Motor neuron (in vitro differentiated cells): ENCODE data around the gene ABTB2. TPM values are rescaled to one million over a fixed set of nuclear protein-coding genes. Genes with fewer than 3 reads are reported as not detected.
A peak's percentile ranks its signal among the peaks of the same experiment; 100 is the strongest.

Experiments
- ATAC-seq, 8 experiments: fragments of 200-7000 bp; cut with Tn5 transposase; replicated peaks in 6 of 8; 2 replicates each; pipeline ENCODE4 v1.8.0; 2021; ENCODE audit warnings: mild to moderate bottlenecking in 8 of 8, moderate library complexity in 8 of 8
- H3K27ac ChIP-seq, 2 donors: fragments of 250-450 bp; sonication (Bioruptor Pico); 2 replicates each; pipeline ENCODE4 v1.9.0; 2021; ENCODE audit warnings: antibody characterized with exemption in 2 of 2, mild to moderate bottlenecking in 2 of 2, moderate library complexity in 1 of 2
- H3K4me1 ChIP-seq, 2 donors: fragments of 250-450 bp; sonication (Bioruptor Pico); replicated peaks in 1 of 2; 2 replicates each; pipeline ENCODE4 v1.6.1; 2021; ENCODE audit warnings: antibody characterized with exemption in 2 of 2, mild to moderate bottlenecking in 2 of 2, moderate library complexity in 1 of 2
- H3K4me3 ChIP-seq, 5 donors: fragments of 250-450 bp; sonication (Bioruptor Pico); 2 replicates each; pipeline ENCODE4 v1.9.0; 2021; ENCODE audit warnings: antibody characterized with exemption in 5 of 5, mild to moderate bottlenecking in 5 of 5, moderate library complexity in 4 of 5
- WGBS, 10 experiments: fragments of 450-650 bp; shearing (Covaris generic); methylation state at CpG; one replicate each; pipeline ENCODE4 v1.0.0; 2022; 5-methylcytosine and 5-hydroxymethylcytosine counted together
- in situ Hi-C, 9 experiments: fragments of 400-800 bp; cut with MboI; loops; one replicate each; pipeline ENCODE4 v1.15.0; 2021; ENCODE audit warnings: low sequenced_read_pairs in 9 of 9, low pct_unique_long_range_greater_than_20kb in 2 of 9; ENCODE audit not compliant: unreplicated experiment in 9 of 9
- total RNA-seq, 8 experiments: library from RNA; unstranded; fragments of 300-600 nt; gene quantifications; 2 replicates each; pipeline versions ENCODE4 v1.2.3 to v1.2.4, GENCODE V29; 2022

ABTB2 gene
- total RNA-seq, 8 experiments from 2014 or later, result 3.0 to 5.0 (median 3.7) TPM

- Histone ChIP-seq H3K4me3 (no peak overlapping the region), H3K4me1 (peaks cover 0 to 8% of the 10 kb centered on the region in 2 donors), H3K27ac (no peak overlapping the region)
- WGBS, 10 experiments, result 37 to 100% (median 81%) methylated on average over 1 to 5 of the region's 18 CpGs; no CpG with 5 or more reads in 2 of the 10 experiments
- in situ Hi-C loops, result loop anchor here in 5 of 9 experiments (25.0 kb wide), 2 partner anchors 200 to 325 kb away; partner anchors contain the start of gene ABTB2 (in 2 of the 5)
- ATAC-seq, result peak in 7 of 8 experiments; percentile 10 to 95 (median 76)
These were observed 195.9 kb downstream of the ABTB2 start for GRCh38 chr11:34161812-34162492.

GRCh38 chr11:34161361-34161760, 196.4 kb downstream of the ABTB2 start:
- H3K4me1 ChIP-seq, result peaks cover 0 to 8% of the 10 kb centered on the region in 2 donors
- H3K4me3 ChIP-seq, result no peak overlapping the region
- H3K27ac ChIP-seq, result no peak overlapping the region
- 100% methylated on average over 2 to 6 of the region's 6 CpGs; no CpG with 5 or more reads in 8 of the 10 experiments for WGBS, 10 experiments
- ATAC-seq, result no peak
- in situ Hi-C loops, result loop anchor here in 5 of 9 experiments (25.0 kb wide), 2 partner anchors 201 to 326 kb away; partner anchors contain the start of gene ABTB2 (in 2 of the 5)

- in situ Hi-C loops, result loop anchor here in 5 of 9 experiments (25.0 kb wide), 2 partner anchors 202 to 327 kb away; partner anchors contain the start of gene ABTB2 (in 2 of the 5)
- 100% methylated on average over 2 of the region's 18 CpGs; no CpG with 5 or more reads in 9 of the 10 experiments for WGBS, 10 experiments
These were observed 197.0 kb downstream of the ABTB2 start for GRCh38 chr11:34160791-34161190.

GRCh38 chr11:34160049-34160721, 197.6 kb downstream of the ABTB2 start:
- Histone ChIP-seq H3K4me3 (no peak overlapping the region), H3K27ac (no peak overlapping the region), H3K4me1 (peaks cover 0 to 8% of the 10 kb centered on the region in 2 donors)
- 100% methylated on average over 1 of the region's 22 CpGs; no CpG with 5 or more reads in 9 of the 10 experiments for WGBS, 10 experiments
- ATAC-seq, result no peak
- in situ Hi-C loops, result loop anchor here in 5 of 9 experiments (25.0 kb wide), 2 partner anchors 202 to 327 kb away; partner anchors contain the start of gene ABTB2 (in 2 of the 5)

More at GRCh38 chr11:34160791-34161190, 197.0 kb downstream of the ABTB2 start:
- no peak overlapping the region for H3K27ac ChIP-seq
- peaks cover 0 to 8% of the 10 kb centered on the region in 2 donors for H3K4me1 ChIP-seq
- no peak overlapping the region for H3K4me3 ChIP-seq
- no peak for ATAC-seq

GRCh38 chr11:34158661-34159060, 199.1 kb downstream of the ABTB2 start:
- peaks cover 0 to 8% of the 10 kb centered on the region in 2 donors for H3K4me1 ChIP-seq
- ATAC-seq, result no peak
- 80 to 100% (median 100%) methylated on average over 1 to 4 of the region's 6 CpGs; no CpG with 5 or more reads in 7 of the 10 experiments for WGBS, 10 experiments
- no peak overlapping the region for H3K4me3 ChIP-seq
- in situ Hi-C loops, result loop anchor here in 5 of 9 experiments (25.0 kb wide), 2 partner anchors 204 to 329 kb away; partner anchors contain the start of gene ABTB2 (in 2 of the 5)
- H3K27ac ChIP-seq, result no peak overlapping the region

- WGBS, 10 experiments, result 73 to 100% (median 82%) methylated on average over 2 to 3 of the region's 9 CpGs; no CpG with 5 or more reads in 5 of the 10 experiments
- ATAC-seq, result no peak
These were observed 200.6 kb downstream of the ABTB2 start for GRCh38 chr11:34157163-34157562.

GRCh38 chr11:34155757-34156062, 202.1 kb downstream of the ABTB2 start:
- H3K4me1 ChIP-seq, result peaks cover 0 to 10% of the 10 kb centered on the region in 2 donors
- WGBS, 10 experiments, result 100% methylated on average over 1 of the region's 2 CpGs; no CpG with 5 or more reads in 9 of the 10 experiments
- in situ Hi-C loops, result loop anchor here in 5 of 9 experiments (25.0 kb wide), 2 partner anchors 207 to 332 kb away; partner anchors contain the start of gene ABTB2 (in 2 of the 5)
- ATAC-seq, result peak in 2 of 8 experiments; percentile 18 to 21
- H3K27ac ChIP-seq, result no peak overlapping the region
- no peak overlapping the region for H3K4me3 ChIP-seq

More at GRCh38 chr11:34157163-34157562, 200.6 kb downstream of the ABTB2 start:
- Histone ChIP-seq H3K4me1 (peaks cover 0 to 8% of the 10 kb centered on the region in 2 donors), H3K27ac (no peak overlapping the region), H3K4me3 (no peak overlapping the region)
- in situ Hi-C loops, result loop anchor here in 5 of 9 experiments (25.0 kb wide), 2 partner anchors 205 to 330 kb away; partner anchors contain the start of gene ABTB2 (in 2 of the 5)

- in situ Hi-C loops, result loop anchor here in 5 of 9 experiments (25.0 kb wide), 2 partner anchors 207 to 332 kb away; partner anchors contain the start of gene ABTB2 (in 2 of the 5)
- H3K27ac ChIP-seq, result no peak overlapping the region
- H3K4me1 ChIP-seq, result peaks cover 0 to 14% of the 10 kb centered on the region in 2 donors
- 66 to 89% (median 82%) methylated on average over 2 to 8 of the region's 15 CpGs; no CpG with 5 or more reads in 6 of the 10 experiments for WGBS, 10 experiments
- no peak overlapping the region for H3K4me3 ChIP-seq
- peak in 2 of 8 experiments; percentile 12 to 53 for ATAC-seq
These were observed 202.6 kb downstream of the ABTB2 start for GRCh38 chr11:34155057-34155756.

- peaks cover 7 to 18% of the 10 kb centered on the region in 2 donors for H3K4me1 ChIP-seq
- no peak for ATAC-seq
- no peak overlapping the region for H3K4me3 ChIP-seq
- 80 to 100% (median 96%) methylated on average over 2 to 9 of the region's 16 CpGs; no CpG with 5 or more reads in 5 of the 10 experiments for WGBS, 10 experiments
- in situ Hi-C loops, result loop anchor here in 5 of 9 experiments (25.0 kb wide), 2 partner anchors 208 to 333 kb away; partner anchors contain the start of gene ABTB2 (in 2 of the 5)
- no peak overlapping the region for H3K27ac ChIP-seq
These were observed 203.5 kb downstream of the ABTB2 start for GRCh38 chr11:34154059-34154875.

- 67 to 100% (median 94%) methylated on average over 1 to 9 of the region's 18 CpGs; no CpG with 5 or more reads in 5 of the 10 experiments for WGBS, 10 experiments
- no peak for ATAC-seq
- peaks cover 21 to 27% of the 10 kb centered on the region in 2 donors for H3K4me1 ChIP-seq
- no peak overlapping the region for H3K4me3 ChIP-seq
- in situ Hi-C loops, result loop anchor here in 5 of 9 experiments (25.0 kb wide), 2 partner anchors 210 to 335 kb away; partner anchors contain the start of gene ABTB2 (in 2 of the 5)
- no peak overlapping the region for H3K27ac ChIP-seq
These were observed 205.6 kb downstream of the ABTB2 start for GRCh38 chr11:34151916-34152845.
